GM19043 (cell line): ENCODE measurements around the gene KDM3B.

Experiments used
- ATAC-seq: cut with Tn5 transposase; IDR thresholded peaks from one replicate; pipeline ENCODE4 v1.9.1; 2021; ENCODE audit warnings: low read depth; ENCODE audit not compliant: unreplicated experiment

Gene KDM3B

GRCh38 chr5:138448481-138449398 is 96.3 kb downstream of the KDM3B start:
- ATAC-seq: no peak

- ATAC-seq: peak; percentile 68
Measured at GRCh38 chr5:138449501-138450239, 97.2 kb downstream of the KDM3B start.

GRCh38 chr5:138450971-138451370 is 98.5 kb downstream of the KDM3B start:
- ATAC-seq: no peak

GRCh38 chr5:138452720-138453119 is 100.2 kb downstream of the KDM3B start:
- no peak for ATAC-seq

GRCh38 chr5:138453590-138453989 is 101.1 kb downstream of the KDM3B start:
- ATAC-seq: no peak

- no peak for ATAC-seq
Measured at GRCh38 chr5:138454121-138454520, 101.6 kb downstream of the KDM3B start.

- ATAC-seq: no peak
Measured at GRCh38 chr5:138455232-138455930, 102.9 kb downstream of the KDM3B start.

GRCh38 chr5:138457531-138458275 is 105.2 kb downstream of the KDM3B start:
- no peak for ATAC-seq

GRCh38 chr5:138458384-138458783 is 105.9 kb downstream of the KDM3B start:
- no peak for ATAC-seq

GRCh38 chr5:138458856-138459255 is 106.4 kb downstream of the KDM3B start:
- no peak for ATAC-seq

- ATAC-seq: no peak
Measured at GRCh38 chr5:138459311-138459933, 106.9 kb downstream of the KDM3B start.

- no peak for ATAC-seq
Measured at GRCh38 chr5:138460032-138460693, 107.7 kb downstream of the KDM3B start.

- no peak for ATAC-seq
Measured at GRCh38 chr5:138461343-138462125, 109.0 kb downstream of the KDM3B start.

- no peak for ATAC-seq
Measured at GRCh38 chr5:138463419-138464007, 111.0 kb downstream of the KDM3B start.

GRCh38 chr5:138464008-138464387 is 111.5 kb downstream of the KDM3B start:
- ATAC-seq: peak; percentile 51

- peak; percentile 68 for ATAC-seq
Measured at GRCh38 chr5:138464388-138465260, 112.1 kb downstream of the KDM3B start.
